ENCODE measurements around the gene NFATC1.

Gene NFATC1

DNA sequence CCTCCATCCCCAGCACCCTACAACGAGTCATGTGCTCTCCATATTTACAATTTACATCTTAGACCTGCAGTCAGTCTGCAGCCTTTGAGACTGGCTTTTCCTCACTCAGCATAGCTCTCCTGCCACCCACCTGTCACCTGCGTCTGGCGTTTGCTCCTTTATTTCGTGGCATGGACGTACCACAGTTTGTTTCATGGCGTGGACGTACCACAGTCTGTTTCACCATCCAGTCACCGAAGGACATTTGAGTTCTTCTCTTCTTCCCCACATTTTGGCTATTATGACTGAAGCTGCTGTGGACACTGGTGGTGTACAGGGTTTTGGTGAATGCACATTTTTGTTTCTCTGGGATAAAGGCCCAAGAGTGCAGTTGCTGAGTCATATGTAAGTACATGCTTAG, 142.0 kb downstream of the NFATC1 start:
- Histone ChIP-seq H3K9me3 (ENCODE audit: insufficient read depth, low read depth, low read length) (peaks cover 12% of the 10 kb centered on the region), H3K27ac (ENCODE audit: low read length) (no peak overlapping the region), H3K36me3 (ENCODE audit: insufficient read depth, low read depth, low read length) (no peaks in the 10 kb centered on the region), H3K4me3 (ENCODE audit: low read length) (no peak overlapping the region), H3K27me3 (ENCODE audit: insufficient read depth, low read length) (no peaks in the 10 kb centered on the region), H3K4me1 (ENCODE audit: insufficient read depth, low read length) (no peaks in the 10 kb centered on the region), H3K9ac (ENCODE audit: low read depth, low read length) (no peak overlapping the region)

DNA sequence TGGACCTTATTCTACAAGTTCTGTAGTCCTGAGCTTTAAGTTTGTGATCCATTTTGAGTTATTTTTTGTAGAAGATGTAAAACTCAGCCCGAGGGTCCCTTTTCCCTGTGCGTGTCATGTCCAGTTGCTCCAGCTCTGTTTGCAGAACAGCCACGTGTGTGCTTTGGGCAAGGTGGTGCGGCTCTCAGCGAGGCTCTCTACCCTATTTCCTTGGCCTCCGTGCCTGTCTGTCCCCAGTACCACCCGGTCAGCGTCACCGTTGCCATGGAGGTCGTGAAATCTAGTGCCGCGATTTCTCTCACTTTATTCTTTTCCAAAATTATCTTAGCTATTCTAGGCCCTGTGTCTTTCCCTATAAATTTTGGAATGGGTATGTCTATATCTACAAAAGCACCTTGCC, 142.9 kb downstream of the NFATC1 start:
- no peak overlapping the region for H3K27ac ChIP-seq (ENCODE audit: low read length)
- H3K4me3 ChIP-seq (ENCODE audit: low read length) = no peak overlapping the region
- H3K9ac ChIP-seq (ENCODE audit: low read depth, low read length) = no peak overlapping the region
- no peaks in the 10 kb centered on the region for H3K36me3 ChIP-seq (ENCODE audit: insufficient read depth, low read depth, low read length)
- H3K4me1 ChIP-seq (ENCODE audit: insufficient read depth, low read length) = no peaks in the 10 kb centered on the region
- no peaks in the 10 kb centered on the region for H3K27me3 ChIP-seq (ENCODE audit: insufficient read depth, low read length)
- peaks cover 12% of the 10 kb centered on the region for H3K9me3 ChIP-seq (ENCODE audit: insufficient read depth, low read depth, low read length)

DNA sequence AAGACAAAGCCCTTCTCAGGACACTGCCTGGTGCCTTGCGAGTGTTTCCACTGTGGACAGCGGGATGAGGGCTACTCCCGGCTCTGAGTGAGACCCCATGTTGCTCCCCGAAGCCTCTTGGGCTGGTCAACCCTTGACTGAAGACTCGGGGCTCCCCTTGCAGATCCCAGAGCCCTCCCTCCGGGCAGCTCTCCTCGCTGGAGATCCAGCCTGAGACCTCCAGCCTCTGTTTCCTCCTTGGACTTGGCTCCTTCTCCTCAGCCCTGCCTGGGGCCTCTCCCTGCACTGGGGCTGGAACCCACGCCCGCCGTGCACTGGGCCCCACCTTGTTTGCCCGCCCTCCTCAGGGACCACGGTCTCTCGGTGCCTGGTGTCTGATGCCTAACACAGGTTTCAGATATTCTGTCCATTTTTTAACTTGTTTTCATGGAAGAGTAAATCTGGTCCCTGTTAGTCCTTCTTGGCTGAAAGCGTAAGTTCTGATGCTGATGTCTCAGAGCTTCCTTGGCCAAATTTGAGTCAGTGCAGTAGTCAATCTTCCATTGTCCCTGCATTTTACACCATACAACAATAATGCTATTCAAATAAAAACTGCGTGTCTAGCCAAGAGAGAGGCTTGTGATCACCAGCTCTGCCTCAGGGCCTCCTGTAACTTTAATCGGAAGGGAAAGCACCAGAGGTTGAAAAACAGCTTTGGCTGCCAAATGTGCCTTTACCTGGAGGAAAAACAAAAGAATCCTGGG, 144.6 kb downstream of the NFATC1 start:
- H3K27ac ChIP-seq (ENCODE audit: low read length) = no peak overlapping the region
- no peak overlapping the region for H3K4me3 ChIP-seq (ENCODE audit: low read length)
- H3K9ac ChIP-seq (ENCODE audit: low read depth, low read length) = no peak overlapping the region
- H3K27me3 ChIP-seq (ENCODE audit: insufficient read depth, low read length) = no peaks in the 10 kb centered on the region
- peaks cover 12% of the 10 kb centered on the region for H3K9me3 ChIP-seq (ENCODE audit: insufficient read depth, low read depth, low read length)
- no peaks in the 10 kb centered on the region for H3K36me3 ChIP-seq (ENCODE audit: insufficient read depth, low read depth, low read length)
- no peaks in the 10 kb centered on the region for H3K4me1 ChIP-seq (ENCODE audit: insufficient read depth, low read length)

DNA sequence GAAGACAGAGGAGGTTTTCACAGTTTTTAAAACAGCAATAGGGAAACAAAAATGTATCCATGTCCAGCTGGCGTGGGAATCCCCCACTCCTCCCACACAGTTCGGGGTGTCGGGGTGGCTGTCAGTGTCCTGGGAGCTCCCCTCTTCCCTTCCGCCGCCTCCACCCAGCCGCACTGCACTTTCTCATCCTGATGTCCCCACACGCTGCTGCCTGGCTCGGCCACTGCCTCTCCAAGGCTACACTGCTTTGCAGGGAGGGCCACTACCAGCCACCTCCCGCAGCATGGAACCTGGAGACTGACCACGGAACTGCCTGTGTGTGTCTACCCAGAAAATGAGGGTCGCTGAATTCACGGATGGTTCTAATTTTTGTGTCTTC, 145.2 kb downstream of the NFATC1 start:
- H3K4me3 ChIP-seq (ENCODE audit: low read length) = no peak overlapping the region
- peaks cover 12% of the 10 kb centered on the region for H3K9me3 ChIP-seq (ENCODE audit: insufficient read depth, low read depth, low read length)
- no peak overlapping the region for H3K27ac ChIP-seq (ENCODE audit: low read length)
- no peaks in the 10 kb centered on the region for H3K4me1 ChIP-seq (ENCODE audit: insufficient read depth, low read length)
- H3K9ac ChIP-seq (ENCODE audit: low read depth, low read length) = no peak overlapping the region
- no peaks in the 10 kb centered on the region for H3K27me3 ChIP-seq (ENCODE audit: insufficient read depth, low read length)
- no peaks in the 10 kb centered on the region for H3K36me3 ChIP-seq (ENCODE audit: insufficient read depth, low read depth, low read length)

DNA sequence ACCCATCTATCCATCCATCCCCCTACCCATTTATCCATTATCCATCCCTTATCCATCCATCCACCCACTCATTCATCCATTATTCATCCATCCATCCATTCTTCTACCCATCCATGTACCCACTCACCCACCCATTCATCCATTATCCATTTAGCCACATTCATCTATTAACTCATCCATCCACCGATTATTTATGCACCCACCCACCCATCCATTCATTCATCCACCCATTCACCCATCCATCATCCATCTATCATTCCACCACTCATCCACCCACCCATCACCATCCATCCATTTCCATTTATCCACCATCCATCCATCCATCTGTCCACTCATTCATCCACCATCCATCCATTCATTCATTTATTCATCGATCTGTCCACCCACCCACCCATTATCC, 146.5 kb downstream of the NFATC1 start:
- Histone ChIP-seq H3K4me3 (ENCODE audit: low read length) (no peak overlapping the region), H3K27ac (ENCODE audit: low read length) (no peak overlapping the region), H3K27me3 (ENCODE audit: insufficient read depth, low read length) (no peaks in the 10 kb centered on the region), H3K9me3 (ENCODE audit: insufficient read depth, low read depth, low read length) (peaks cover 12% of the 10 kb centered on the region), H3K36me3 (ENCODE audit: insufficient read depth, low read depth, low read length) (no peaks in the 10 kb centered on the region), H3K4me1 (ENCODE audit: insufficient read depth, low read length) (no peaks in the 10 kb centered on the region), H3K9ac (ENCODE audit: low read depth, low read length) (no peak overlapping the region)

DNA sequence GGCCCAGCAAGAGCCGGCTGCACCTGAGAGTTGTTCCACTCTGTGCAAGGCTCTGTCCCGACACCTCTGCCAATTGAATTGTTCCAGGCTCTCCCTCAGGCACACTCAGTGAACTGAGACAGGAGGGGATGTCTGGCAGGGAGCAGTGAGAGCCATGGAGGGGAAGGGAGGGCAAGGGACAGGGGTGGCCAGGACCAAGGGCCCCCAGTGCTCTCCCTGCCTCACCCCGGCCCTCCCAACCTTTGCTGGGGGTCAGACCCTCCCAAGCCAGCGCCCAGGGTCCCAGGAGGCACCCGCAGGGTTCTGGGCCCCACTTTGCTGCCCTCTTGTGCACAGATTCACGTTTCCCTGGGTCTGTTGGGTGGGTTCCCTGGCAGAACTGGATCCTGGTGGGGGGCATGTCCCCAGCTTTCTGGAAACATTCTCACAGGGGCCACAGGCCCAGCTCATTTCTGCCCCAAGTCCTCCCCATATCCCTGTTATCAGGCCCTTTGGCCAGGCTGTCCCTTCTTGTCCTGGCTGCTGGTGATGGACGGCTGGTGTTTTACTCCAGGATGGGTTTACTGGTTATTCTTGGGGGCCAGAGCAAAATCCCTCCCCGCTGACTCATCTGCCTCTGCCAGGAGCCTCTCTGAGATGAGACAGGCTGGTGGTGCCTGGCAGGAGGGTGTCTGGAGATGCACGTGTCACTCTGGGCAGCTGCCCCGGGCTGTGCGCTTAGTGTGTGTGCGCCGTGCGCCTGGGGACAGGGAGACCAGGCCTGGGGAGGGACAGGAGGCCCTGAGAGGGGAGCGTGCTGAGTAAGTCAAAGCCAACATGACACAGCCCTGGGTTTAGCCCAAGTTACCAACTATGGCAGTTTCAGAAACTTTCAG, 147.4 kb downstream of the NFATC1 start:
- H3K27me3 ChIP-seq (ENCODE audit: insufficient read depth, low read length) = no peaks in the 10 kb centered on the region
- H3K9ac ChIP-seq (ENCODE audit: low read depth, low read length) = no peak overlapping the region
- no peaks in the 10 kb centered on the region for H3K36me3 ChIP-seq (ENCODE audit: insufficient read depth, low read depth, low read length)
- peaks cover 5% of the 10 kb centered on the region; the same call in 1 of the 2 replicates for H3K9me3 ChIP-seq (ENCODE audit: insufficient read depth, low read depth, low read length)
- no peak overlapping the region for H3K4me3 ChIP-seq (ENCODE audit: low read length)
- no peaks in the 10 kb centered on the region for H3K4me1 ChIP-seq (ENCODE audit: insufficient read depth, low read length)
- H3K27ac ChIP-seq (ENCODE audit: low read length) = no peak overlapping the region

DNA sequence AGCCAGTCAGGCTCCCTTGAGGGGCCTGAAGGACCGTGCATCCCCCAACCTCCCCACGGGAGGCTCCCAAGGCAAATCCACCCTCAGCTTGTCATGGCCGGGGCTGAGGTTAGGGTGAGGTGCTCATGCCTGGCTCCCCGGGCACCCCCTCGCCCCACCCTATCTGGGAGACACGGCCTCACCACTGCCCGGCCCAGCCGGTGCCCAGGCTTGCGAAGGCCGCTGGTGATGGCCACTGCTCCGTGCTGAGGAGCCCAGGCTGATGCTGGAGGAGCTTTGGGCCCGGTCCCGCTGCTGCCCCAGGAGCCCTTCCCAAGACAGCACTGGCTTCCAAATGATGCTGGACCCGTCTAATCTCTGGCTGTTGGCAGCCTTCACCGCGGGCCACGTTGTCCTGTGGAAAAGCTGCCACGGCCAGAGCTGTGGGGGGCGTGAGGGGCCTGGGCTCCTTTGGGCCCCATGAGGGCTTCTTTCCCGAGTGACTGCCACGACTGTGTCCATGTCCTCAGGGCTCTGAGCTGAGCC, 148.2 kb downstream of the NFATC1 start:
- Histone ChIP-seq H3K27ac (ENCODE audit: low read length) (no peak overlapping the region), H3K4me1 (ENCODE audit: insufficient read depth, low read length) (no peaks in the 10 kb centered on the region), H3K27me3 (ENCODE audit: insufficient read depth, low read length) (no peaks in the 10 kb centered on the region)

DNA sequence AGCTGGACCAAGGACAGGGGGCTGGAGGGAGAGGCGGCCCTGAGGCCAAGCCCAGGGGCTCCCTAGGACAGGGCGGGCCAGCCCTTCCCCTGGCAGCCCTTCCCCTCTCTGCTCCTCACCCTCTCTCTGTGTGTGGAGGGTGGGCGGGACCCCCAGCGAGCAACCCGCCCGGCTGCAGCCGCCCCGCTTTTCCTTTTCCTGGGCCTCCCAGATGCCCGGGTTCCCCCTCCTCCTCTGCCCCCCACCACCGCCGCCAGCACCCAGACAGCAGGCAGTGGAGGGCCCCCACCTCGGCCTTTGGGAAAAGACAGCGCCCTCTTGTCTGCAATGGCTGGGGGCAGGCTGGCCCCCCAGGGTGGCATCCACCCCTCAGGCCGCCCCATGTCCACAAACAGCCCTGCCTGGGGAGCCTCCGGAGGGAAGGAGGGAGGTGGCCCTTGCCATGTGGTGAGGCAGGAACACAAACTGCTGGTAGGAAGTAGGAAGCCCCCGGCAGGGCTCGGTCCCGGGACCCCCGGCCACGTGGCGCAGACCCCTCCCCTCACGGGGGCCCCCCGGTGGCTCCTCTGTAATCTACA, 148.7 kb downstream of the NFATC1 start:
- Histone ChIP-seq H3K36me3 (ENCODE audit: insufficient read depth, low read depth, low read length) (no peaks in the 10 kb centered on the region), H3K4me3 (ENCODE audit: low read length) (no peak overlapping the region), H3K9ac (ENCODE audit: low read depth, low read length) (no peak overlapping the region), H3K27me3 (ENCODE audit: insufficient read depth, low read length) (no peaks in the 10 kb centered on the region), H3K27ac (ENCODE audit: low read length) (no peak overlapping the region), H3K4me1 (ENCODE audit: insufficient read depth, low read length) (no peaks in the 10 kb centered on the region), H3K9me3 (ENCODE audit: insufficient read depth, low read depth, low read length) (no peaks in the 10 kb centered on the region)

More for the DNA sequence above, 148.2 kb downstream of the NFATC1 start:
- Histone ChIP-seq H3K9me3 (ENCODE audit: insufficient read depth, low read depth, low read length) (no peaks in the 10 kb centered on the region), H3K36me3 (ENCODE audit: insufficient read depth, low read depth, low read length) (no peaks in the 10 kb centered on the region), H3K4me3 (ENCODE audit: low read length) (no peak overlapping the region), H3K9ac (ENCODE audit: low read depth, low read length) (no peak overlapping the region)

DNA sequence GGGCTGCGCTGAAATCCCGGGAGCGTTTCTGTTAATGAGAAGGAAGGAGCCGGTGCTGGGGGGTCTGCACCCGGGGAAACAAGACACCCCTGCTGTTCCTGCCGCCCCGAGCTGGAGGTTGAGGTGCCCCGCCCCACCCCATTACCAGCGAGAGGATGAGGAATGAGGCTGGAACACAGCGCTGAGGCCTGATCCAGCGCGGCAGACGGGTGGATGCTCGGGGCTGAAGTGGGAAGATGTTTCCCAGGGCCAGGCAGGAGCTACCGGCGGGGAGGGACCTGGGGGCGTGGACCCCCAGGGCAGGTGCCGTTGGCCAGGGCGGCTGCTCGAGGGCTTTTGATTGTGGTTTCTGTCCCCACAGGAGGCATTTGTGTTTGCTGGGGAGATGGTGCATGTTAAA, 149.5 kb downstream of the NFATC1 start:
- H3K4me3 ChIP-seq (ENCODE audit: low read length) = no peak overlapping the region
- no peak overlapping the region for H3K27ac ChIP-seq (ENCODE audit: low read length)
- no peak overlapping the region for H3K9ac ChIP-seq (ENCODE audit: low read depth, low read length)
- no peaks in the 10 kb centered on the region for H3K27me3 ChIP-seq (ENCODE audit: insufficient read depth, low read length)
- no peaks in the 10 kb centered on the region for H3K4me1 ChIP-seq (ENCODE audit: insufficient read depth, low read length)
- no peaks in the 10 kb centered on the region for H3K36me3 ChIP-seq (ENCODE audit: insufficient read depth, low read depth, low read length)
- H3K9me3 ChIP-seq (ENCODE audit: insufficient read depth, low read depth, low read length) = no peaks in the 10 kb centered on the region

DNA sequence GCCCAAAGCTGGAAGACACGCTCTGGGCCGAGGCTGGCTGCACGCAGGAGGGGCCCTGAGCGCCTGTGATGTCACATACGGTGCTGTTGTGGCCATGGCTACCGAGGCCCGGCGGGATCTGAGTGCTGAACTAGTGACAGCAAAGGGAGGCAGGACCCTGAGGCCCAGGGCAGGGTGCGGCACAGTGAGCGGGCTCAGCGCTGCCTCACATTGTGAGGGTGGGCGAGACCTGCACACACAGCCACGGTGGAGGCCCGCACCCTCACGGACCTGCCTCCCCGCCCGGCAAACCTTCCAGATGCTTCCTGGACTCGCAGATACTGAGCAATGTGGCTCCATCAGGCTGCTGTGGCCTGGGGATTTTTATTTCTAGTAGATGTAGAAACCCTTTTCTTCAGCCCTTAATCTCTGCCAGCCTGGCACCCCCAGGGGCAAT, 150.0 kb downstream of the NFATC1 start:
- no peaks in the 10 kb centered on the region for H3K27me3 ChIP-seq (ENCODE audit: insufficient read depth, low read length)
- no peak overlapping the region for H3K27ac ChIP-seq (ENCODE audit: low read length)
- no peaks in the 10 kb centered on the region for H3K4me1 ChIP-seq (ENCODE audit: insufficient read depth, low read length)
- no peak overlapping the region for H3K4me3 ChIP-seq (ENCODE audit: low read length)
- no peaks in the 10 kb centered on the region for H3K9me3 ChIP-seq (ENCODE audit: insufficient read depth, low read depth, low read length)
- no peaks in the 10 kb centered on the region for H3K36me3 ChIP-seq (ENCODE audit: insufficient read depth, low read depth, low read length)
- H3K9ac ChIP-seq (ENCODE audit: low read depth, low read length) = no peak overlapping the region

DNA sequence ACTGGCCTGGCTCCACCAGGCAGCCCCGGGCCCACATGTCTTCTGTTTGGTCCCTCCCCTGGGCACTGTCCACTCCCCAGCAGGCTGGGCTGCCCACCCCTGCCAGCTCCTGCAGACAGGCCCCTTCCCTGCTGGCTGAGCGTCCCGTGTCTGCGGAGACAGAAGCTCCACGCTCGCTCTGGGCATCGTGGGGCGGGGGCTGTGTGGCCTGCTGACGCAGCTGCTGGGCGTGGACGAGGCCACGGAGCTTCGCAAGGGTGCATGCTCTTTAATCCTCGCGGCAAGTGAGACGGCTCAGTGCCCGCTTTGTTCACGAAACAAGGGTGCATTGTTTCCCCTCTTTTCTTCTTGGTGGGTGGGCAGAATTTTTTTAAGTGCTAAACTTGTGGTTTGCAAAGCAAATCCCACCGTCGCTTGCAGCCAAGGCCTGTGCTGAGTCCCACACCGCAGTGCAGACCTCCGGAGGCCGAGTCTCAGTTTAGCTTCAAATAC, 151.1 kb downstream of the NFATC1 start:
- Histone ChIP-seq H3K27ac (ENCODE audit: low read length) (no peak overlapping the region), H3K4me1 (ENCODE audit: insufficient read depth, low read length) (no peaks in the 10 kb centered on the region), H3K4me3 (ENCODE audit: low read length) (no peak overlapping the region), H3K27me3 (ENCODE audit: insufficient read depth, low read length) (no peaks in the 10 kb centered on the region), H3K36me3 (ENCODE audit: insufficient read depth, low read depth, low read length) (no peaks in the 10 kb centered on the region), H3K9ac (ENCODE audit: low read depth, low read length) (no peak overlapping the region), H3K9me3 (ENCODE audit: insufficient read depth, low read depth, low read length) (no peaks in the 10 kb centered on the region)
